RCC 7860 (cell line): ENCODE results near the gene C10orf71.

ENCODE experiments used
- DNase-seq: peaks from one replicate; pipeline ENCODE4 v3.0.0-alpha.2; 2015; ENCODE audit warnings: low spot score
- FAIRE-seq: peaks from 2 replicates; lab custom pipeline; 2012; peaks lifted over from hg19 to GRCh38; lab: Jason Lieb, UNC

Gene C10orf71

GRCh38 chr10:49298983-49299815 is at the start of gene C10orf71:
C10orf71 (plus strand) TSS chr10:49299170; CDS start chr10:49322546, 23,376 bp downstream.
- no peak for DNase-seq

GRCh38 chr10:49252313-49253034 is 46.5 kb upstream of the C10orf71 start:
- no peak for DNase-seq
- no peak for FAIRE-seq

More at GRCh38 chr10:49298983-49299815, at the start of gene C10orf71:
- no peak for FAIRE-seq

- no peak for FAIRE-seq
- DNase-seq: no peak
Observed at GRCh38 chr10:49253340-49253906, 45.5 kb upstream of the C10orf71 start.

- FAIRE-seq: no peak
- no peak for DNase-seq
Observed at GRCh38 chr10:49254150-49254549, 44.8 kb upstream of the C10orf71 start.

GRCh38 chr10:49254556-49255318 is 44.2 kb upstream of the C10orf71 start:
- DNase-seq: no peak
- no peak for FAIRE-seq

- DNase-seq: no peak
- FAIRE-seq: no peak
Observed at GRCh38 chr10:49255883-49256282, 43.1 kb upstream of the C10orf71 start.

- no peak for FAIRE-seq
- DNase-seq: no peak
Observed at GRCh38 chr10:49257154-49257553, 41.8 kb upstream of the C10orf71 start.

GRCh38 chr10:49257626-49258349 is 41.2 kb upstream of the C10orf71 start:
- FAIRE-seq: no peak
- DNase-seq: no peak

- no peak for DNase-seq
- FAIRE-seq: no peak
Observed at GRCh38 chr10:49258350-49258683, 40.7 kb upstream of the C10orf71 start.

GRCh38 chr10:49260644-49261296 is 38.2 kb upstream of the C10orf71 start:
- FAIRE-seq: no peak

GRCh38 chr10:49263591-49263990 is 35.4 kb upstream of the C10orf71 start:
- DNase-seq: no peak
- no peak for FAIRE-seq

More at GRCh38 chr10:49260644-49261296, 38.2 kb upstream of the C10orf71 start:
- DNase-seq: no peak

GRCh38 chr10:49264177-49264677 is 34.7 kb upstream of the C10orf71 start:
- DNase-seq: no peak
- no peak for FAIRE-seq

GRCh38 chr10:49265885-49266284 is 33.1 kb upstream of the C10orf71 start:
- no peak for DNase-seq
- no peak for FAIRE-seq

- no peak for FAIRE-seq
- DNase-seq: no peak
Observed at GRCh38 chr10:49268185-49268584, 30.8 kb upstream of the C10orf71 start.

- FAIRE-seq (no peak), DNase-seq (no peak)
Observed at GRCh38 chr10:49269523-49269922, 29.4 kb upstream of the C10orf71 start.

- DNase-seq: no peak
- no peak for FAIRE-seq
Observed at GRCh38 chr10:49270565-49270964, 28.4 kb upstream of the C10orf71 start.

GRCh38 chr10:49271346-49271745 is 27.6 kb upstream of the C10orf71 start:
- FAIRE-seq: no peak
- no peak for DNase-seq

- FAIRE-seq: no peak
- no peak for DNase-seq
Observed at GRCh38 chr10:49272251-49273081, 26.5 kb upstream of the C10orf71 start.

- DNase-seq (no peak), FAIRE-seq (no peak)
Observed at GRCh38 chr10:49273082-49273465, 25.9 kb upstream of the C10orf71 start.
